SK-N-SH treated with all-trans-retinoic acid at 6 μM for 48 hours (cell line): ENCODE data around the gene ITPR3.

Source experiments
- ATAC-seq: fragments of 200-7000 bp; cut with Tn5 transposase; 3 replicates; pipeline ENCODE4 v1.9.1; 2020; ENCODE audit warnings: mild to moderate bottlenecking, moderate library complexity
- ARNTL ChIP-seq: fragments of 450-650 bp; formaldehyde crosslinking; IDR thresholded peaks from 2 replicates; pipeline ENCODE4 v1.5.0; 2020; ENCODE audit warnings: low read depth, mild to moderate bottlenecking, moderate library complexity, borderline replicate concordance
- BACH2 ChIP-seq: fragments of 250-450 bp; sonication (Bioruptor Pico); IDR thresholded peaks from 2 replicates; pipeline ENCODE4 v1.9.0; 2021; ENCODE audit warnings: mild to moderate bottlenecking, borderline replicate concordance
- CSDC2 ChIP-seq: fragments of 250-450 bp; sonication (Bioruptor Pico); IDR thresholded peaks from 2 replicates; pipeline ENCODE4 v1.5.0; 2020; ENCODE audit warnings: mild to moderate bottlenecking, moderate library complexity
- GLIS3 ChIP-seq: fragments of 250-450 bp; sonication (Bioruptor Pico); IDR thresholded peaks from 2 replicates; pipeline ENCODE4 v1.5.0; 2020; ENCODE audit warnings: mild to moderate bottlenecking, moderate library complexity
- ISL1 ChIP-seq: fragments of 250-450 bp; sonication (Bioruptor Pico); IDR thresholded peaks from 2 replicates; pipeline ENCODE4 v2.1.2; 2022; ENCODE audit warnings: mild to moderate bottlenecking, moderate library complexity
- OSR1 ChIP-seq: fragments of 250-450 bp; sonication (Bioruptor Pico); IDR thresholded peaks from 2 replicates; pipeline ENCODE4 v1.8.0; 2022; ENCODE audit warnings: moderate library complexity, mild to moderate bottlenecking, inconsistent platforms
- PPARA ChIP-seq: fragments of 250-450 bp; sonication (Bioruptor Pico); IDR thresholded peaks from 2 replicates; pipeline ENCODE4 v1.5.0; 2020; ENCODE audit warnings: mild to moderate bottlenecking, borderline replicate concordance
- RARB ChIP-seq: fragments of 250-450 bp; sonication (Bioruptor Pico); IDR thresholded peaks from 2 replicates; pipeline ENCODE4 v1.8.0; 2021; ENCODE audit warnings: mild to moderate bottlenecking, moderate library complexity
- SNAI2 ChIP-seq: fragments of 250-450 bp; sonication (Bioruptor Pico); IDR thresholded peaks from 2 replicates; pipeline ENCODE4 v1.5.0; 2020; ENCODE audit warnings: mild to moderate bottlenecking, moderate library complexity
- TCF4 ChIP-seq: fragments of 250-450 bp; sonication (Bioruptor Pico); IDR thresholded peaks from 2 replicates; pipeline ENCODE4 v1.8.0; 2021; ENCODE audit warnings: mild to moderate bottlenecking, moderate library complexity, borderline replicate concordance
- TOX ChIP-seq: fragments of 250-450 bp; sonication (Bioruptor Pico); IDR thresholded peaks from 2 replicates; pipeline ENCODE4 v1.8.0; 2021; ENCODE audit warnings: mild to moderate bottlenecking, moderate library complexity, borderline replicate concordance
- ZC3H10 ChIP-seq: fragments of 250-450 bp; sonication (Bioruptor Pico); IDR thresholded peaks from 2 replicates; pipeline ENCODE4 v1.5.1; 2021; ENCODE audit warnings: mild to moderate bottlenecking, moderate library complexity
- ZFP3 ChIP-seq: fragments of 250-450 bp; sonication (Bioruptor Pico); IDR thresholded peaks from 2 replicates; pipeline ENCODE4 v1.5.0; 2020; ENCODE audit warnings: mild to moderate bottlenecking, moderate library complexity
- ZFP30 ChIP-seq: fragments of 450-650 bp; formaldehyde crosslinking; IDR thresholded peaks from 2 replicates; pipeline ENCODE4 v1.5.0; 2022; ENCODE audit warnings: mild to moderate bottlenecking, moderate library complexity
- ZNF565 ChIP-seq: fragments of 450-650 bp; formaldehyde crosslinking; conservative IDR thresholded peaks from 2 replicates; pipeline ENCODE4 v1.5.0; 2020; ENCODE audit warnings: low read depth, mild to moderate bottlenecking, moderate library complexity
- ZNF70 ChIP-seq: fragments of 450-650 bp; formaldehyde crosslinking; IDR thresholded peaks from 2 replicates; pipeline ENCODE4 v1.5.0; 2020; ENCODE audit warnings: mild to moderate bottlenecking, moderate library complexity
- ZNF8 ChIP-seq: fragments of 450-650 bp; formaldehyde crosslinking; IDR thresholded peaks from 2 replicates; pipeline ENCODE4 v1.5.0; 2020; ENCODE audit warnings: mild to moderate bottlenecking, moderate library complexity
- TF ChIP-seq, protein P1 (sequence below): fragments of 250-450 bp; sonication (Bioruptor Pico); IDR thresholded peaks from 2 replicates; pipeline ENCODE4 v1.8.0; 2020; ENCODE audit warnings: mild to moderate bottlenecking, moderate library complexity, borderline replicate concordance
- TF ChIP-seq, protein P2 (sequence below): fragments of 250-450 bp; sonication (Bioruptor Pico); IDR thresholded peaks from 2 replicates; pipeline ENCODE4 v1.5.0; 2020; ENCODE audit warnings: mild to moderate bottlenecking, moderate library complexity
- TF ChIP-seq, protein P3 (sequence below): fragments of 250-450 bp; sonication (Bioruptor Pico); IDR thresholded peaks from 2 replicates; pipeline ENCODE4 v1.8.0; 2021; ENCODE audit warnings: low read depth, mild to moderate bottlenecking, moderate library complexity, borderline replicate concordance

The ITPR3 gene

DNA sequence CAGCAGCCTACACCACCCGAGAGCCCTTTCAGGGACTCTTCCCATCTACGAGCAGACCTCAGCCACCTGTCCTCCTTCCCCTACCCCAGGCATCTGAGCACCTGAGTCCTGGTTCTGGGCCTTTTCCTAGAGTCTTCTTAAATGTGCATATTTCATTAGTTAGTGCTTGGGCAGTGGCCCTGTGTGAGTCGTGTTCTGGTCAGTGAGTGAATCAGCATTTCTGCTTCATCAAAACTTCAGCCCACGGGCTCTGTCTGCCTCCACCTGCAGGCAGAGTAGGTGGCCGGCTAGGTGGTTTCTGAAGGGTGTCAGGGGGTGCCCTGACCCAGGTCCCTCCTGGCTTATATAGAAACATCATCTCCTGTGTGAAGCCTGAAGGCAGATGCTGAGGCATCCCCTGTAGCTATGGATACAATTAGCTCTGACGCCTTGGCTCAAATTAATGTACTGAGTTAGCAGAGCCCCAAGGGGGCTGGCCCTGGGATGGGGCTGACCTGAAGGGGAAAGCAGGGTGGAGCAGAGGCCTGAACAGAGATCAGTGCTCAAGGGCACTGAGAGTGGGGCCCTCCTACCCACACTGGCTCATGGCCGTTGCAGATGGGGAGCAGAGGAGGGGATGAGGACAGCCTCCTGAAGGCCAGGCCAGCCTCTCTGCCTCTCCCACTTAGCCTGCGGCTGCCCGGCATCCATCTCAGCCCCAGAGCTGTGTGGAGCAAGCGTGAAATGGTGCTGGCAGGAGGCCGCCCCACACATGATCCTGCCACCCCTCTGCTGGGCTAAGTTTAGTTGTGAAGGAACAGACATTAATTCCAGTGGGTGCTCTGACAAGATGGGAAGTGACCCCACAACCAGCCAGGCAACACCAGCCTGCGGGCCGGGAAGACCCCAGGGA is 111.9 kb downstream of the ITPR3 start:
- no peak for ATAC-seq

DNA sequence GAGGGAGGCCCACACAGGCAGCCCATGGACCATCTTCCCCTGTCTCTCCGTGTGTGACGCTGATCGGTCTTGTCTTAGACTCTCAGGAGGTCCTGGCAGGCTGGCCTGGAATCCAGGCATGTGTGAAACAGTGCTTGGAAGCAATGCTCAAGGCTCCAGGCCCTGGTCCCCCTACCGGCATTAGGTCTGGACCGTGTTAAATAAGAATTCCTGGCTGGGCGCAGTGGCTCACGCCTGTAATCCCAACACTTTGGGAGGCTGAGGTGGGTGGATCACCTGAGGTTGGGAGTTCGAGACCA is 112.5 kb downstream of the ITPR3 start:
- no peak for ATAC-seq
- TF ChIP-seq SNAI2 (no peak), TOX (CRISPR knock-in tag) (no peak), ZNF565 (no peak), GLIS3 (no peak), BACH2 (CRISPR knock-in tag) (no peak), ZFP30 (CRISPR knock-in tag) (no peak), ISL1 (CRISPR knock-in tag) (no peak), RARB (CRISPR knock-in tag) (no peak), ARNTL (CRISPR knock-in tag) (no peak)
- TF ChIP-seq, protein P1, sequence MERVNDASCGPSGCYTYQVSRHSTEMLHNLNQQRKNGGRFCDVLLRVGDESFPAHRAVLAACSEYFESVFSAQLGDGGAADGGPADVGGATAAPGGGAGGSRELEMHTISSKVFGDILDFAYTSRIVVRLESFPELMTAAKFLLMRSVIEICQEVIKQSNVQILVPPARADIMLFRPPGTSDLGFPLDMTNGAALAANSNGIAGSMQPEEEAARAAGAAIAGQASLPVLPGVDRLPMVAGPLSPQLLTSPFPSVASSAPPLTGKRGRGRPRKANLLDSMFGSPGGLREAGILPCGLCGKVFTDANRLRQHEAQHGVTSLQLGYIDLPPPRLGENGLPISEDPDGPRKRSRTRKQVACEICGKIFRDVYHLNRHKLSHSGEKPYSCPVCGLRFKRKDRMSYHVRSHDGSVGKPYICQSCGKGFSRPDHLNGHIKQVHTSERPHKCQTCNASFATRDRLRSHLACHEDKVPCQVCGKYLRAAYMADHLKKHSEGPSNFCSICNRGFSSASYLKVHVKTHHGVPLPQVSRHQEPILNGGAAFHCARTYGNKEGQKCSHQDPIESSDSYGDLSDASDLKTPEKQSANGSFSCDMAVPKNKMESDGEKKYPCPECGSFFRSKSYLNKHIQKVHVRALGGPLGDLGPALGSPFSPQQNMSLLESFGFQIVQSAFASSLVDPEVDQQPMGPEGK = no peak
- TF ChIP-seq, protein P2, sequence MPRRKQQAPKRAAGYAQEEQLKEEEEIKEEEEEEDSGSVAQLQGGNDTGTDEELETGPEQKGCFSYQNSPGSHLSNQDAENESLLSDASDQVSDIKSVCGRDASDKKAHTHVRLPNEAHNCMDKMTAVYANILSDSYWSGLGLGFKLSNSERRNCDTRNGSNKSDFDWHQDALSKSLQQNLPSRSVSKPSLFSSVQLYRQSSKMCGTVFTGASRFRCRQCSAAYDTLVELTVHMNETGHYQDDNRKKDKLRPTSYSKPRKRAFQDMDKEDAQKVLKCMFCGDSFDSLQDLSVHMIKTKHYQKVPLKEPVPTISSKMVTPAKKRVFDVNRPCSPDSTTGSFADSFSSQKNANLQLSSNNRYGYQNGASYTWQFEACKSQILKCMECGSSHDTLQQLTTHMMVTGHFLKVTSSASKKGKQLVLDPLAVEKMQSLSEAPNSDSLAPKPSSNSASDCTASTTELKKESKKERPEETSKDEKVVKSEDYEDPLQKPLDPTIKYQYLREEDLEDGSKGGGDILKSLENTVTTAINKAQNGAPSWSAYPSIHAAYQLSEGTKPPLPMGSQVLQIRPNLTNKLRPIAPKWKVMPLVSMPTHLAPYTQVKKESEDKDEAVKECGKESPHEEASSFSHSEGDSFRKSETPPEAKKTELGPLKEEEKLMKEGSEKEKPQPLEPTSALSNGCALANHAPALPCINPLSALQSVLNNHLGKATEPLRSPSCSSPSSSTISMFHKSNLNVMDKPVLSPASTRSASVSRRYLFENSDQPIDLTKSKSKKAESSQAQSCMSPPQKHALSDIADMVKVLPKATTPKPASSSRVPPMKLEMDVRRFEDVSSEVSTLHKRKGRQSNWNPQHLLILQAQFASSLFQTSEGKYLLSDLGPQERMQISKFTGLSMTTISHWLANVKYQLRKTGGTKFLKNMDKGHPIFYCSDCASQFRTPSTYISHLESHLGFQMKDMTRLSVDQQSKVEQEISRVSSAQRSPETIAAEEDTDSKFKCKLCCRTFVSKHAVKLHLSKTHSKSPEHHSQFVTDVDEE (CRISPR knock-in tag) = no peak

More for the DNA sequence above, 111.9 kb downstream of the ITPR3 start:
- no peak for TF ChIP-seq TCF4 (CRISPR knock-in tag)
- TF ChIP-seq SNAI2 = no peak
- no peak for TF ChIP-seq ZFP30 (CRISPR knock-in tag)
- TF ChIP-seq ZNF8 (CRISPR knock-in tag) = no peak
- TF ChIP-seq, protein P3, sequence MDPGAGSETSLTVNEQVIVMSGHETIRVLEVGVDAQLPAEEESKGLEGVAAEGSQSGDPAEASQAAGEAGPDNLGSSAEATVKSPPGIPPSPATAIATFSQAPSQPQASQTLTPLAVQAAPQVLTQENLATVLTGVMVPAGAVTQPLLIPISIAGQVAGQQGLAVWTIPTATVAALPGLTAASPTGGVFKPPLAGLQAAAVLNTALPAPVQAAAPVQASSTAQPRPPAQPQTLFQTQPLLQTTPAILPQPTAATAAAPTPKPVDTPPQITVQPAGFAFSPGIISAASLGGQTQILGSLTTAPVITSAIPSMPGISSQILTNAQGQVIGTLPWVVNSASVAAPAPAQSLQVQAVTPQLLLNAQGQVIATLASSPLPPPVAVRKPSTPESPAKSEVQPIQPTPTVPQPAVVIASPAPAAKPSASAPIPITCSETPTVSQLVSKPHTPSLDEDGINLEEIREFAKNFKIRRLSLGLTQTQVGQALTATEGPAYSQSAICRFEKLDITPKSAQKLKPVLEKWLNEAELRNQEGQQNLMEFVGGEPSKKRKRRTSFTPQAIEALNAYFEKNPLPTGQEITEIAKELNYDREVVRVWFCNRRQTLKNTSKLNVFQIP (CRISPR knock-in tag) = no peak
- TF ChIP-seq ZC3H10 (CRISPR knock-in tag) = no peak
- no peak for TF ChIP-seq OSR1 (CRISPR knock-in tag)
- no peak for TF ChIP-seq CSDC2 (CRISPR knock-in tag)
- no peak for TF ChIP-seq ZNF70 (CRISPR knock-in tag)
- no peak for TF ChIP-seq PPARA (CRISPR knock-in tag)
- no peak for TF ChIP-seq BACH2 (CRISPR knock-in tag)
- TF ChIP-seq ARNTL (CRISPR knock-in tag) = no peak
- no peak for TF ChIP-seq GLIS3
- TF ChIP-seq ZNF565 = no peak
- TF ChIP-seq, protein P1 = no peak
- TF ChIP-seq, protein P2 (CRISPR knock-in tag) = no peak
- no peak for TF ChIP-seq ZFP3
